Ovary (tissue), 9 donors: ENCODE data around the gene CCL8. TPM values are rescaled to one million over a fixed set of nuclear protein-coding genes. Genes with fewer than 3 reads are reported as not detected.

Experiments used
- DNase-seq, 5 donors: peaks; one replicate each; pipeline ENCODE4 v3.0.0-alpha.2; 2019 to 2020
- H3K27ac ChIP-seq, 2 donors: fragments of 200-600 bp; one replicate each; pipeline versions ENCODE4 v1.5.1 to v1.8.0; 2019 to 2022
- H3K27me3 ChIP-seq: fragments of 200-600 bp; one replicate; pipeline ENCODE4 v1.8.0; 2022
- H3K36me3 ChIP-seq: fragments of 200-600 bp; sonication (generic); one replicate; pipeline ENCODE4 v1.5.1; 2019
- H3K4me1 ChIP-seq: one replicate; pipeline ENCODE4 v1.8.1; 2013; ENCODE audit warnings: mild to moderate bottlenecking, moderate library complexity; ENCODE audit not compliant: insufficient read depth
- H3K4me3 ChIP-seq: fragments of 200-600 bp; sonication (generic); one replicate; pipeline ENCODE4 v1.5.1; 2017
- H3K9me3 ChIP-seq, 2 donors: fragments of 200-600 bp in 1 of 2; sonication (generic) in 1 of 2; one replicate each; pipeline versions ENCODE4 v1.5.1 to v1.8.1; 2013 to 2019; ENCODE audit warnings: mild to moderate bottlenecking in 1 of 2, moderate library complexity in 1 of 2
- CTCF ChIP-seq, 3 donors: fragments of 450-650 bp in 2 of 3; fragments of 200-600 bp in 1 of 3; IDR thresholded peaks; one replicate each; pipeline versions ENCODE4 v1.5.1 to v1.8.0; 2016 to 2022; ENCODE audit warnings: antibody characterized with exemption in 3 of 3, mild to moderate bottlenecking in 1 of 3
- EP300 ChIP-seq: sonication (generic); formaldehyde crosslinking; IDR thresholded peaks from one replicate; pipeline ENCODE4 v1.6.1; 2017; ENCODE audit warnings: antibody characterized with exemption
- POLR2A ChIP-seq: fragments of 450-650 bp; IDR thresholded peaks from one replicate; pipeline ENCODE4 v1.6.1; 2017; ENCODE audit warnings: antibody characterized with exemption, mild to moderate bottlenecking, moderate library complexity
- WGBS, 3 donors: extraction: QIAGEN DNeasy Blood & Tissue Kit in 1 of 3; methylation state at CpG; one replicate each; pipeline versions ENCODE4 v1.1.5 to v1.1.7; 2013 to 2017; 5-methylcytosine and 5-hydroxymethylcytosine counted together
- intact Hi-C, 4 donors: fragments of 100-400 bp; cut with DNase I; formaldehyde crosslinking; loops; one replicate each; pipeline versions ENCODE4 v1.11.0 to v1.15.1; 2022 to 2023
- polyA plus RNA-seq, 2 donors: library from polyadenylated mRNA; stranded (reverse); fragments of 200-250 nt in 1 of 2; fragments of 350-450 nt in 1 of 2; fragmentation: Illumina TruSeq in 1 of 2; extraction: RNeasy Lipid Tissue Mini Kit (QIAGEN cat#74804) in 1 of 2; gene quantifications; one replicate each; pipeline ENCODE4 v1.2.3, GENCODE V29; 2013 to 2014
- total RNA-seq, 7 donors: library from RNA; depleted of rRNA in 2 of 7; stranded (reverse); fragments of >200 nt in 2 of 7; fragmentation: NEBNext Ultra II Directional in 3 of 7; extraction: Animal tissue kit (Norgen Biotek cat#: 25700) in 3 of 7; gene quantifications; one replicate each; pipeline versions ENCODE4 v1.1.0 to v1.2.4, GENCODE V29; 2016 to 2023
- donor health status: DM: no; HTN: no; CAD: no; lungs with moderate emphysema.
- donor health status: DM: no; HTN: no; CAD: no.
- donor health status: Bipolar disorder and iron deficiency.
- donor health status: DM: yes; HTN: yes; CAD: no.
- donor health status: DM: no; HTN: no; CAD: no.
- donor health status: DM: yes; HTN: yes; CAD: no.

CCL8 gene
- total and polyA plus RNA-seq, 9 donors, result 0.15 to 3.7 (median 0.48) TPM; not detected in 2

DNA sequence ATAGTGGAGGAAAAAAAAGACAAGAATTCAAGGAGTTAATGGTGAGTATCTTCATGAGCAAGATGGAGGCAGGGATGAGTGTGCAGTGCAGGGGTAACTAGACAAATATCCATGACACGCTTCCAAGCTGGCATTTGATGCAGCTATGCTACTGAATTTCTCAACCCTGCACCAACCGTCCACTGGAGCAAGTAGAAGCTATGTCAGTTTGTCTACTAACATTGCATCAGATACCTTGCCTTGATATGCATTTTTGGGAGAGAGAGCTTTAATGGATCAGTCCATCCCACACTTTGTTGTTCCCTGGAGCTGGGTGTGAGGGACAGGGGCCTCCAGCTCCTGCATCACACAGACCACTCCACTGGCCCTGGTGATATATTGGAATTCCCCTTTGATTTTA, 17.2 kb upstream of the CCL8 start:
- TF ChIP-seq EP300 (no peak), CTCF (IDR thresholded peaks at IDR 0.05) (no peak), POLR2A (no peak)
- 47 to 97% (median 72%) methylated on average over 2 of the region's 2 CpGs for WGBS, 3 donors
- Histone ChIP-seq H3K4me1 (no peaks in the 10 kb centered on the region), H3K9me3 (no peaks in the 10 kb centered on the region), H3K36me3 (no peaks in the 10 kb centered on the region), H3K27ac (no peak overlapping the region), H3K4me3 (no peak overlapping the region), H3K27me3 (no peaks in the 10 kb centered on the region)
- intact Hi-C loops, result loop anchor here in 1 of 4 donors (10.0 kb wide), 1 partner anchor 97 kb away; no protein-coding TSS in a partner anchor
- no peak for DNase-seq

GRCh38 chr17:34302636-34303035, 16.6 kb upstream of the CCL8 start:
- no peaks in the 10 kb centered on the region for H3K36me3 ChIP-seq
- H3K4me3 ChIP-seq, result no peak overlapping the region
- H3K27me3 ChIP-seq, result no peaks in the 10 kb centered on the region
- H3K9me3 ChIP-seq, result no peaks in the 10 kb centered on the region
- intact Hi-C loops, result loop anchor here in 1 of 4 donors (10.0 kb wide), 1 partner anchor 98 kb away; no protein-coding TSS in a partner anchor
- 90 to 96% (median 91%) methylated on average over 1 of the region's 1 CpG for WGBS, 3 donors
- no peak for DNase-seq
- H3K4me1 ChIP-seq, result peaks cover 2% of the 10 kb centered on the region
- TF ChIP-seq CTCF (IDR thresholded peaks at IDR 0.05) (no peak), EP300 (no peak), POLR2A (no peak)
- H3K27ac ChIP-seq, result no peak overlapping the region

DNA sequence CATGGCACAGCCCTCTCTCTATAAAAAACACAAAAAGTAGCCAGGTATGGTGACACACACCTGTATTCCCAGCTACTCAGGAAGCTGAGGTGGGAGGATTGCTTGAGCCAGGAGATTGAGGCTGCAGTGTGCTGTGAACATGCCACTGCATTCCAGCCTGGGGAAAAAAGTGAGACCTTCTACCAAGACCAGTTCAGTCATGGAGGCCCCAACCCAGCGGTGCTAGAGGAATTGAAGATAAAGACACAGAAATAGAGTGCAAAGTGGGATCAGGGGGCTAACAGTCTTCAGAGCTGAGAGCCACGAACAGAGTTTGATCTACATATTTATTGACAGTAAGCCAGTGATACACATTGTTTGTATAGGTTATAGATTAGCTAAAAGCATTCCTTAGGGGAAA, 15.6 kb upstream of the CCL8 start:
- no peak for TF ChIP-seq EP300
- no peak for TF ChIP-seq POLR2A
- no peak for TF ChIP-seq CTCF (IDR thresholded peaks at IDR 0.05)
- Histone ChIP-seq H3K36me3 (no peaks in the 10 kb centered on the region), H3K9me3 (no peaks in the 10 kb centered on the region), H3K27ac (no peak overlapping the region), H3K4me3 (no peak overlapping the region), H3K4me1 (peaks cover 2% of the 10 kb centered on the region), H3K27me3 (no peaks in the 10 kb centered on the region)
- intact Hi-C loops, result loop anchor here in 1 of 4 donors (10.0 kb wide), 1 partner anchor 99 kb away; no protein-coding TSS in a partner anchor
- WGBS, 3 donors, result 84 to 93% (median 93%) methylated on average over 2 of the region's 2 CpGs
- no peak for DNase-seq

- no peak for TF ChIP-seq POLR2A
- no peak for TF ChIP-seq EP300
- TF ChIP-seq CTCF (IDR thresholded peaks at IDR 0.05), result no peak
- H3K9me3 ChIP-seq, result no peaks in the 10 kb centered on the region
- H3K27ac ChIP-seq, result no peak overlapping the region
- intact Hi-C loops, result loop anchor here in 1 of 4 donors (10.0 kb wide), 1 partner anchor 100 kb away; no protein-coding TSS in a partner anchor
- no peaks in the 10 kb centered on the region for H3K27me3 ChIP-seq
- DNase-seq, result no peak
- H3K4me1 ChIP-seq, result peaks cover 2% of the 10 kb centered on the region
- WGBS, 3 donors, result 89 to 94% (median 90%) methylated on average over 4 of the region's 4 CpGs
- no peak overlapping the region for H3K4me3 ChIP-seq
- no peaks in the 10 kb centered on the region for H3K36me3 ChIP-seq
Measured at GRCh38 chr17:34305061-34305460, 14.2 kb upstream of the CCL8 start.
